Cardiac fibroblast (primary cell): Measurements from ENCODE around the gene OXA1L.
"Not testable (repeated sequence)": the region's sequence is repeated elsewhere in the genome, so short reads cannot be mapped to it uniquely, and the experiment has no call there.

Source experiments
- DNase-seq, 2 donors: peaks; one replicate each; pipeline versions ENCODE4 v3.0.0 to v3.0.0-alpha.2; 2010; ENCODE audit warnings: low read depth in 2 of 2
- H3K4me3 ChIP-seq, 2 donors: replicated peaks in 1 of 2; 1 replicate in 1 of 2; 2 replicates in 1 of 2; pipeline ENCODE4 v1.5.1; 2011; ENCODE audit warnings: low read depth in 2 of 2, low read length in 2 of 2, mild to moderate bottlenecking in 2 of 2, moderate library complexity in 1 of 2
- CTCF ChIP-seq: IDR thresholded peaks from one replicate; pipeline ENCODE4 v1.5.1; 2011; ENCODE audit warnings: low read depth, mild to moderate bottlenecking, low read length, inconsistent platforms

OXA1L gene

GRCh38 chr14:22797017-22797917 lies 30.8 kb downstream of the OXA1L start:
- no peak for DNase-seq
- no peak overlapping the region for H3K4me3 ChIP-seq
- no peak for TF ChIP-seq CTCF

DNA sequence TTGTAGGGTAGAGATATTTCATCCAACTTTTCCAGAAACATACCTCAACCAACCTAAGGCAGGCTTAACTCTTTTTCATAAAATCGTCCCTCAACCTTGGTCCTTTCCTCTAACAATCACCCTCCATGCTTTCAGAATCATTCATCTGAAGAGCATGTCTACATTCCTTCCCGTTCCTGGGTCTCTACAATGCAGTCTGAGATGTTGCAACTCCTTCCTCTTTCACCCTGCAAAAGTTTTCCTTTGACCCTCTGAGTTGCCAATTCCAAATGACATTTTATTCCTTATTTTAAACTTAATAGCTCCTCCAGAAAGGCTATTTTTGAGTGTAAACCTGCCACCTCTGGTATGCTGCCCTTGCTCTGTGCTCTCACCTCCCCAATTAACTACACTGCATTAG lies 32.0 kb downstream of the OXA1L start:
- TF ChIP-seq CTCF = no peak
- peak; percentile 11 to 24 for DNase-seq
- H3K4me3 ChIP-seq = no peak overlapping the region

- no peak for TF ChIP-seq CTCF
- no peak overlapping the region for H3K4me3 ChIP-seq
- DNase-seq = no peak
These were observed 33.9 kb downstream of the OXA1L start for GRCh38 chr14:22800346-22800745.

- DNase-seq = no peak
- H3K4me3 ChIP-seq = no peak overlapping the region
- TF ChIP-seq CTCF = no peak
These were observed 35.2 kb downstream of the OXA1L start for GRCh38 chr14:22801716-22802115.

DNA sequence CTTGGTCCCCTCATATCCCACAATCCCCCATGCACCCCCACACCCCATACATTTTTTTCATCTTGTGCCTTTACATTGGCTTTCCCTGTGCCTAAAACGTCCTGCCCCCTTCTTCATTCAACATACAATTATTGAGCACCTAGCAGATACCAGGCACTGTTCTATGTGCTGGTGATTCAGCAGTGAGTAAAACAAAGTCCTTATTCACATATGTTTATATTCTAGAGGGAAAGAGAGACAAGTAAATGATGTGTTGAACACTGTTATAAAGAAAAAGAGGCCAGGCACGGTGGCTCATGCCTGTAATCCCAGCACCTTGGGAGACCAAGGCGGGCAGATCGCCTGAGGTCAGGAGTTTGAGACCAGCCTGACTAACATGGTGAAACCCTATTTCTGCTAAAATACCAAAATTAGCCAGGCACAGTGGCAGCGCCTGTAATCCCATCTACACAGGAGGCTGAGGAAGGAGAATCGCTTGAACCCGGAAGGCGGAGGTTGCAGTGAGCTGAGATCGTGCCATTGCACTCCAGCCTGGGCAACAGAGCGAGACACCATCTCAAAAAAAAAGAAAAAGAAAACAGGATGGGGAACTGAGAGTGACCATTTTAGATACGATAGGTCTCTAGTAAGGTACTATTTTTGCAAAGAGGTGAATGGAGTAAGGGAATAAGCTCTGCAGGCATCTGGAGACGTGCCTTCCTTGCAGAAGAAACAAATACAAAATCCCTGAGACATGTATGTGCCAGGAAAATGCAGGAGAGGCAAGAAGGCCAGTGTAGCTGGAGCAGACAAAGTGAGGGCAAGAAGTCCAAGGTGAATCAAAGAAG lies 36.6 kb downstream of the OXA1L start:
- no peak for DNase-seq
- no peak overlapping the region for H3K4me3 ChIP-seq
- no peak for TF ChIP-seq CTCF

DNA sequence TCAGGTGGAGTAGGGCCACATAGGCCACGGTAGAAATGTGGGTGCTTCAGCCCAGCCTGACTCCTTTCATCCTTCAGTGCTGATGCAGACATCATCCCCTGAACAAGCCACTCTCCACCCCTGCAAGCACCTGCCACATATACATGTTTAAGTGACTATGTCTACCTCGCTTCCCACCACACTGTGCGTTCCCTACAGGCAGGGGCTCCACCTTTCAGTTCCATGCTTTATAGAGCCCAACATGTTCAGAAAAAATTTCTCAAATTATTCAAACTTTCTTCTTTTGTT lies 37.1 kb downstream of the OXA1L start:
- H3K4me3 ChIP-seq = no peak overlapping the region
- TF ChIP-seq CTCF = no peak
- DNase-seq = no peak

DNA sequence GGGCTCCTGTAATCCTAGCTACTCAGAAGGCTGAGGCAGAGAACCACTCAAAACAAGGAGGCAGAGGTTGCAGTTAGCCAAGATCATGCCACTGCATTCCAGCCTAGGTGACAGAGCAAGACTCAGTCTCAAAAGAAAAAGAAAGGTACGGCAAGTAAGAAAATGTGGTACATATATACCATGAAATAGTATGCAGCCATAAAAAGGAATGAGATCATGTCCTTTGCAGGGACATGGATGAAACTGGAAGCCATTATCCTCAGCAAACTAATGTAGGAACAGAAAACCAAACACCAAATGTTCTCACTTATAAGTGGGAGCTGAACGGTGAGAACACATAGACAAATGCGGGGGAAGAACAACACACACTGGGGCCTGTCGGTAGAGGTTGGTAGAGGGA lies 38.7 kb downstream of the OXA1L start:
- DNase-seq, H3K4me3 ChIP-seq: not testable (repeated sequence)
